Glutamatergic neuron (in vitro differentiated cells): ENCODE data around the gene GTPBP4. TPM values are rescaled to one million over a fixed set of nuclear protein-coding genes. Genes with fewer than 3 reads are reported as not detected.
A peak's percentile ranks its signal among the peaks of the same experiment; 100 is the strongest.

Source experiments
- DNase-seq: peaks from one replicate; pipeline ENCODE4 v3.0.0; 2022
- H3K27ac Mint-ChIP-seq: one replicate; pipeline ENCODE4 v1.8.0; 2020; ENCODE audit warnings: mild to moderate bottlenecking, mixed read lengths, inconsistent platforms; ENCODE audit not compliant: unreplicated experiment
- H3K27me3 Mint-ChIP-seq: one replicate; pipeline ENCODE4 v1.8.0; 2020; ENCODE audit warnings: mild to moderate bottlenecking, moderate library complexity, mixed read lengths, inconsistent platforms; ENCODE audit not compliant: unreplicated experiment
- H3K36me3 Mint-ChIP-seq: one replicate; pipeline ENCODE4 v1.8.0; 2020; ENCODE audit warnings: mild to moderate bottlenecking, mixed read lengths, inconsistent platforms; ENCODE audit not compliant: unreplicated experiment
- H3K4me1 Mint-ChIP-seq: one replicate; pipeline ENCODE4 v1.8.0; 2020; ENCODE audit warnings: mild to moderate bottlenecking, low read depth, mixed read lengths, inconsistent platforms; ENCODE audit not compliant: unreplicated experiment
- H3K4me3 Mint-ChIP-seq: one replicate; pipeline ENCODE4 v1.8.0; 2020; ENCODE audit warnings: mild to moderate bottlenecking, mixed read lengths, inconsistent platforms; ENCODE audit not compliant: unreplicated experiment
- H3K9me3 Mint-ChIP-seq: one replicate; pipeline ENCODE4 v1.8.0; 2020; ENCODE audit warnings: mild to moderate bottlenecking, moderate library complexity, mixed read lengths, inconsistent platforms; ENCODE audit not compliant: unreplicated experiment
- total RNA-seq: library from RNA; stranded (reverse); fragmentation: NEBNext Ultra II Directional; extraction: Animal tissue kit (Norgen Biotek cat#: 25700); gene quantifications from one replicate; pipeline ENCODE4 v1.2.1, GENCODE V29; 2021; ENCODE audit not compliant: unreplicated experiment
- TF ChIP-seq, protein P1 (sequence below): fragments of 200-600 bp; sonication (generic); IDR thresholded peaks from one replicate; pipeline ENCODE4 v1.5.0; 2021; ENCODE audit not compliant: partially characterized antibody, unreplicated experiment

GTPBP4 gene
- total RNA-seq, 1 donor from 2014 or later: 45.4 TPM

- peaks cover 6% of the 10 kb centered on the region for H3K27me3 Mint-ChIP-seq
- H3K27ac Mint-ChIP-seq: peak overlapping the region; percentile 23
- DNase-seq: no peak
- H3K4me3 Mint-ChIP-seq: peak overlapping the region; percentile 78
- peaks cover 13% of the 10 kb centered on the region for H3K9me3 Mint-ChIP-seq
- TF ChIP-seq, protein P1, sequence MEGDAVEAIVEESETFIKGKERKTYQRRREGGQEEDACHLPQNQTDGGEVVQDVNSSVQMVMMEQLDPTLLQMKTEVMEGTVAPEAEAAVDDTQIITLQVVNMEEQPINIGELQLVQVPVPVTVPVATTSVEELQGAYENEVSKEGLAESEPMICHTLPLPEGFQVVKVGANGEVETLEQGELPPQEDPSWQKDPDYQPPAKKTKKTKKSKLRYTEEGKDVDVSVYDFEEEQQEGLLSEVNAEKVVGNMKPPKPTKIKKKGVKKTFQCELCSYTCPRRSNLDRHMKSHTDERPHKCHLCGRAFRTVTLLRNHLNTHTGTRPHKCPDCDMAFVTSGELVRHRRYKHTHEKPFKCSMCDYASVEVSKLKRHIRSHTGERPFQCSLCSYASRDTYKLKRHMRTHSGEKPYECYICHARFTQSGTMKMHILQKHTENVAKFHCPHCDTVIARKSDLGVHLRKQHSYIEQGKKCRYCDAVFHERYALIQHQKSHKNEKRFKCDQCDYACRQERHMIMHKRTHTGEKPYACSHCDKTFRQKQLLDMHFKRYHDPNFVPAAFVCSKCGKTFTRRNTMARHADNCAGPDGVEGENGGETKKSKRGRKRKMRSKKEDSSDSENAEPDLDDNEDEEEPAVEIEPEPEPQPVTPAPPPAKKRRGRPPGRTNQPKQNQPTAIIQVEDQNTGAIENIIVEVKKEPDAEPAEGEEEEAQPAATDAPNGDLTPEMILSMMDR: no peak
- peaks cover 4% of the 10 kb centered on the region for H3K36me3 Mint-ChIP-seq
- peaks cover 24% of the 10 kb centered on the region for H3K4me1 Mint-ChIP-seq
These were observed 55.9 kb downstream of the GTPBP4 start for GRCh38 chr10:1044146-1044545.

DNA sequence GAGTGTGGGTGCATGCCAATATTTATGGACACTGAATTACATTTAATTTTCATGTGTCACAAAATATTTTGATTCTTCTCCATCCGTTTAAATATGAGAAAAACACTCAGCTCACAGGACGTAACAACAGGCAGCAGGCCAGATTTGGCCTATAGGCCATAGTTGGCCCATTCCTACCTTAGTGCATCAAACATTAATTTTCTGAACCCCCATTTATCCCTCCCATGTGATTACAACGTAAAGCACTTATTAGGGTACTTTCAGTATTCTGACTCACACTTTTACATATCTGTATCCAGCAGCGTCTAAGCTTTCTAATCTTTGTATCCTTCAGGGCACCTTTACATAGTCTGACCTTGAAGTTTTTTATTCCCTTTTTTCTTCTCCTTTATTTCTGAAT, 56.7 kb downstream of the GTPBP4 start:
- H3K27ac Mint-ChIP-seq: peak overlapping the region; percentile 5

DNA sequence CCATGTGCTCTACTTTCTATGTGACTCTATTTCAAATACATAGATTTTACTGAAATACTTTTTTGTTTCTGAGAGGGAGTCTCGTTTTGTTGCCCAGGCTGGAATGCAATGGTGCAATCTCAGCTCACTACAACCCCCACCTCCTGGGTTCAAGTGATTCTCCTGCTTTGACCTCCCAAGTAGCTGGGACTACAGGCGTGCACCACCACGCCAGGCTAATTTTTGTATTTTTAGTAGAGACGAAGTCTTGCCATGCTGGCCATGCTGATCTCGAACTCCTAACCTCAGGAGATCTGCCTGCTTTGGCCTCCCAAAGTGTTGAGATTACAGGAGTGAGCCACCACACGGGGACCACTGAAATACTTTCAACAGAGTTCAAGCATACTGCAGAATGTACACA, 57.2 kb downstream of the GTPBP4 start:
- Mint-ChIP-seq H3K27me3 (peaks cover 4% of the 10 kb centered on the region), H3K9me3 (peaks cover 18% of the 10 kb centered on the region), H3K4me1 (peaks cover 22% of the 10 kb centered on the region), H3K27ac (peak overlapping the region; percentile 56), H3K36me3 (peaks cover 4% of the 10 kb centered on the region), H3K4me3 (peak overlapping the region; percentile 78)
- TF ChIP-seq, protein P1: no peak
- no peak for DNase-seq

More for the DNA sequence above, 56.7 kb downstream of the GTPBP4 start:
- Mint-ChIP-seq H3K4me1 (peaks cover 24% of the 10 kb centered on the region), H3K4me3 (peak overlapping the region; percentile 78), H3K9me3 (peaks cover 18% of the 10 kb centered on the region), H3K36me3 (peaks cover 4% of the 10 kb centered on the region), H3K27me3 (peaks cover 6% of the 10 kb centered on the region)
- DNase-seq: no peak
- TF ChIP-seq, protein P1: no peak

DNA sequence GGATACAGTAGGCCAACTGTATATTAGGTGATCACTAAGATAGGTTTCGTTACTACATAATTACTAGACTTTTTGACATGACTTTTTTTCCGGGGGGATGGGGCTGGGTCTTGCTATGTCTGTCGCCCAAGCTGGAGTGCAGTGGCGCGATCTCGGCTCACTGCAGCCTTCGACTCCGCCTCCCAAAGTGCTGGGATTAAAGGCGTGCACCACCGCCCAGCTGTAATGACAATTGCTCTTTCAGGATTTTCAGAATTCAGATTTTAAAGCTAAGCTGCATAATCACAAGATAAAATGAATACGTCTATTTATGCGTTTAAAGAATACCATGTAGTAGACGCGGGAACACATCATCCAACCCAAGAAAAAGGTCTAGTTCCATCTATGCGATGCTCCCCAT, 59.7 kb downstream of the GTPBP4 start:
- peaks cover 4% of the 10 kb centered on the region for H3K36me3 Mint-ChIP-seq
- H3K27me3 Mint-ChIP-seq: peaks cover 4% of the 10 kb centered on the region
- DNase-seq: peak; percentile 43
- peak overlapping the region; percentile 94 for H3K4me3 Mint-ChIP-seq
- peaks cover 29% of the 10 kb centered on the region for H3K4me1 Mint-ChIP-seq
- H3K9me3 Mint-ChIP-seq: peaks cover 18% of the 10 kb centered on the region
- peak overlapping the region; percentile 85 for H3K27ac Mint-ChIP-seq
- TF ChIP-seq, protein P1: no peak

GRCh38 chr10:1048349-1048731, 60.1 kb downstream of the GTPBP4 start:
- TF ChIP-seq, protein P1: no peak
- H3K4me1 Mint-ChIP-seq: peaks cover 29% of the 10 kb centered on the region
- H3K36me3 Mint-ChIP-seq: peaks cover 4% of the 10 kb centered on the region
- peak overlapping the region; percentile 85 for H3K27ac Mint-ChIP-seq
- no peak for DNase-seq
- peak overlapping the region; percentile 94 for H3K4me3 Mint-ChIP-seq
- peaks cover 18% of the 10 kb centered on the region for H3K9me3 Mint-ChIP-seq
- H3K27me3 Mint-ChIP-seq: peaks cover 4% of the 10 kb centered on the region
